GM12874 (cell line): ENCODE measurements around the gene TPH2.

Experiments
- CTCF ChIP-seq: IDR thresholded peaks from 2 replicates; pipeline ENCODE4 v1.5.1; 2011; ENCODE audit warnings: low read depth, mild to moderate bottlenecking, control low read depth, low read length, moderate library complexity; ENCODE audit not compliant: insufficient read depth

The TPH2 gene

GRCh38 chr12:72031066-72031465 lies 92.4 kb downstream of the TPH2 start:
- no peak for TF ChIP-seq CTCF

- TF ChIP-seq CTCF, result no peak
These were observed 95.3 kb downstream of the TPH2 start for GRCh38 chr12:72033991-72034390.

GRCh38 chr12:72035625-72036024 lies 97.0 kb downstream of the TPH2 start:
- no peak for TF ChIP-seq CTCF

GRCh38 chr12:72036393-72036792 lies 97.7 kb downstream of the TPH2 start:
- TF ChIP-seq CTCF, result no peak

- TF ChIP-seq CTCF, result no peak
These were observed 98.6 kb downstream of the TPH2 start for GRCh38 chr12:72037006-72037795.

GRCh38 chr12:72041811-72042210 lies 103.2 kb downstream of the TPH2 start:
- no peak for TF ChIP-seq CTCF

- no peak for TF ChIP-seq CTCF
These were observed 115.0 kb downstream of the TPH2 start for GRCh38 chr12:72053604-72054003.
